HCT116 (cell line): ENCODE results near the gene NSMCE3. TPM values are rescaled to one million over a fixed set of nuclear protein-coding genes. Genes with fewer than 3 reads are reported as not detected.

Experiments
- ATAC-seq: fragments of 200-7000 bp; cut with Tn5 transposase; 2 replicates; pipeline ENCODE4 v1.9.1; 2020; ENCODE audit warnings: mild to moderate bottlenecking, moderate library complexity
- BruUV-seq: library from RNA; stranded (reverse); fragments of 400-500 nt; replicated peaks from 2 replicates; lab custom pipeline; 2021; lab: Mats Ljungman, UMichigan
- CTCF ChIA-PET: fragments of 300-600 bp; sonication (Branson Sonifier 250); formaldehyde crosslinking; loops from one replicate; lab custom pipeline; 2021; ENCODE audit warnings: antibody characterized with exemption; lab: Charles Lee
- POLR2A ChIA-PET: fragments of 300-600, 350-600 bp; sonication (Branson Sonifier 250); formaldehyde crosslinking; loops from one replicate; lab custom pipeline; 2021; ENCODE audit warnings: antibody characterized with exemption; lab: Charles Lee
- RAD21 ChIA-PET, 2 experiments: fragments of 300-600 bp; sonication (Branson Sonifier 250); formaldehyde crosslinking; loops; one replicate each; lab custom pipeline; 2023; ENCODE audit warnings: low total read pairs in 2 of 2; ENCODE audit not compliant: uncharacterized antibody in 2 of 2, unreplicated experiment in 2 of 2, low non-redundant PET in 1 of 2; lab: Charles Lee
- DNase-seq: peaks from one replicate; pipeline ENCODE4 v3.0.0-alpha.2; 2010; ENCODE audit warnings: low read depth, low spot score
- H2AFZ ChIP-seq: fragments of 200-600 bp; shearing (Covaris generic), sonication (generic); 2 replicates; pipeline ENCODE4 v1.6.1; 2017; ENCODE audit warnings: low read depth, mixed run types, mixed read lengths, antibody characterized with exemption, low read length; ENCODE audit not compliant: poor library complexity, severe bottlenecking
- H3K27ac ChIP-seq: 2 replicates; pipeline ENCODE4 v1.5.1; 2012; ENCODE audit warnings: low read depth, low read length
- H3K27me3 ChIP-seq: fragments of 200-600 bp; sonication (generic); 2 replicates; pipeline ENCODE4 v1.6.1; 2016; ENCODE audit warnings: mixed run types, low read length, mixed read lengths; ENCODE audit not compliant: insufficient read depth
- H3K36me3 ChIP-seq, 2 experiments: fragments of 200-500 bp in 1 of 2; fragments of 200-600 bp in 1 of 2; sonication (Bioruptor generic) in 1 of 2; sonication (generic) in 1 of 2; 2 replicates each; pipeline versions ENCODE4 v1.5.1 to v1.6.1; 2014 to 2016; ENCODE audit warnings: low read length in 2 of 2, inconsistent platforms in 1 of 2, mixed read lengths in 1 of 2, mixed run types in 1 of 2; ENCODE audit not compliant: insufficient read depth in 2 of 2, control insufficient read depth in 1 of 2
- H3K4me1 ChIP-seq, 2 experiments: fragments of 200-600 bp in 1 of 2; sonication (generic) in 1 of 2; 2 replicates each; pipeline versions ENCODE4 v1.5.1 to v1.6.1; 2012 to 2017; ENCODE audit warnings: low read length in 2 of 2, inconsistent platforms in 1 of 2, mild to moderate bottlenecking in 1 of 2, mixed read lengths in 1 of 2, mixed run types in 1 of 2, moderate library complexity in 1 of 2; ENCODE audit not compliant: insufficient read depth in 2 of 2, control insufficient read depth in 1 of 2
- H3K4me2 ChIP-seq: fragments of 200-600 bp; sonication (generic); 2 replicates; pipeline ENCODE4 v1.6.1; 2017; ENCODE audit warnings: mixed run types, low read length, mixed read lengths
- H3K4me3 ChIP-seq, 2 experiments: fragments of 200-600 bp in 1 of 2; sonication (generic) in 1 of 2; replicated peaks in 1 of 2; 2 replicates each; pipeline ENCODE4 v1.5.1; 2011 to 2016; ENCODE audit warnings: low read length in 2 of 2, control low read depth in 1 of 2, low read depth in 1 of 2, mild to moderate bottlenecking in 1 of 2, mixed read lengths in 1 of 2, mixed run types in 1 of 2
- H3K79me2 ChIP-seq: fragments of 200-600 bp; sonication (generic); 2 replicates; pipeline ENCODE4 v1.6.1; 2017; ENCODE audit warnings: mild to moderate bottlenecking, mixed run types, low read length, moderate library complexity, mixed read lengths; ENCODE audit not compliant: insufficient read depth
- H3K9ac ChIP-seq: fragments of 200-600 bp; sonication (generic); 2 replicates; pipeline ENCODE4 v1.6.1; 2016; ENCODE audit warnings: low read length, mixed read lengths
- H3K9me2 ChIP-seq: fragments of 200-600 bp; sonication (generic), shearing (Covaris generic); 2 replicates; pipeline ENCODE4 v1.6.1; 2017; ENCODE audit warnings: mixed run types, mild to moderate bottlenecking, moderate library complexity; ENCODE audit not compliant: insufficient read depth
- H3K9me3 ChIP-seq, 2 experiments: fragments of 200-500 bp in 1 of 2; fragments of 200-600 bp in 1 of 2; sonication (Bioruptor generic) in 1 of 2; sonication (generic) in 1 of 2; 2 replicates each; pipeline ENCODE4 v1.6.1; 2014 to 2017; ENCODE audit warnings: low read length in 2 of 2, mixed read lengths in 2 of 2, inconsistent platforms in 1 of 2, low read depth in 1 of 2, mild to moderate bottlenecking in 1 of 2, mixed run types in 1 of 2, moderate library complexity in 1 of 2; ENCODE audit not compliant: control insufficient read depth in 1 of 2, insufficient read depth in 1 of 2
- H4K20me1 ChIP-seq: fragments of 200-600 bp; sonication (generic), shearing (Covaris generic); 2 replicates; pipeline ENCODE4 v1.6.1; 2017; ENCODE audit warnings: mixed run types, mild to moderate bottlenecking, moderate library complexity; ENCODE audit not compliant: insufficient read depth
- CBX3 ChIP-seq: IDR thresholded peaks from 2 replicates; pipeline ENCODE4 v1.6.1; 2012; ENCODE audit warnings: low read depth
- CTCF ChIP-seq, 3 experiments: fragments of 200-600 bp in 1 of 3; sonication (generic) in 1 of 3; IDR thresholded peaks in 2 of 3; conservative IDR thresholded peaks in 1 of 3; 2 replicates each; pipeline ENCODE4 v1.5.1; 2012 to 2017; ENCODE audit warnings: low read depth in 2 of 3, low read length in 2 of 3, antibody characterized with exemption in 1 of 3, borderline replicate concordance in 1 of 3, control low read depth in 1 of 3, mild to moderate bottlenecking in 1 of 3, mixed read lengths in 1 of 3, mixed run types in 1 of 3, moderate library complexity in 1 of 3; ENCODE audit not compliant: insufficient read depth in 1 of 3
- ELF1 ChIP-seq: IDR thresholded peaks from 2 replicates; pipeline ENCODE4 v1.6.1; 2012; ENCODE audit warnings: low read depth, borderline replicate concordance
- EZH2 ChIP-seq: fragments of 200-600 bp; sonication (generic); IDR thresholded peaks from 2 replicates; pipeline ENCODE4 v1.6.1; 2017; ENCODE audit warnings: antibody characterized with exemption, mixed run types
- EZH2phosphoT487 ChIP-seq: fragments of 200-600 bp; IDR thresholded peaks from 2 replicates; pipeline ENCODE4 v1.6.1; 2018; ENCODE audit warnings: antibody characterized with exemption, borderline replicate concordance
- POLR2AphosphoS5 ChIP-seq: IDR thresholded peaks from 2 replicates; pipeline ENCODE4 v1.6.1; 2011; ENCODE audit warnings: mild to moderate bottlenecking, low read depth, low read length, moderate library complexity
- SIN3A ChIP-seq: IDR thresholded peaks from 2 replicates; pipeline ENCODE4 v1.6.1; 2012; ENCODE audit warnings: low read depth
- SRF ChIP-seq: IDR thresholded peaks from 2 replicates; pipeline ENCODE4 v1.6.1; 2012; ENCODE audit warnings: low read depth
- TCF7L2 ChIP-seq: IDR thresholded peaks from 2 replicates; pipeline ENCODE4 v1.7.0; 2011; ENCODE audit warnings: borderline replicate concordance, inconsistent platforms; ENCODE audit not compliant: insufficient read depth, insufficient read length; ENCODE audit errors: extremely low read depth
- YY1 ChIP-seq: IDR thresholded peaks from 2 replicates; pipeline ENCODE4 v1.6.1; 2011; ENCODE audit warnings: low read length, low read depth, moderate library complexity, mild to moderate bottlenecking; ENCODE audit not compliant: insufficient replicate concordance; ENCODE audit errors: extremely low read depth
- ZBTB33 ChIP-seq: IDR thresholded peaks from 2 replicates; pipeline ENCODE4 v1.6.1; 2011; ENCODE audit warnings: mild to moderate bottlenecking, low read length, moderate library complexity; ENCODE audit not compliant: insufficient replicate concordance; ENCODE audit errors: extremely low read depth
- intact Hi-C: fragments of 100-400 bp; cut with micrococcal nuclease; formaldehyde crosslinking; loops from 2 replicates; pipeline ENCODE4 v1.10.0; 2022
- total RNA-seq: library from RNA; stranded (reverse); gene quantifications from one replicate; pipeline ENCODE4 v1.2.1, GENCODE V29; 2021; ENCODE audit not compliant: unreplicated experiment
- TF ChIP-seq, protein P1 (sequence below): IDR thresholded peaks from 2 replicates; pipeline ENCODE4 v1.6.1; 2012; ENCODE audit warnings: low read depth

Gene NSMCE3
- total RNA-seq, 1 experiment from 2014 or later: 5.7 TPM

- intact Hi-C loops: no loop called here
- Histone ChIP-seq H3K4me3 (no peak overlapping the region), H3K4me2 (no peak overlapping the region), H3K9me3 (no peaks in the 10 kb centered on the region), H3K36me3 (no peaks in the 10 kb centered on the region), H2AFZ (no peak overlapping the region), H3K27me3 (peaks cover 14% of the 10 kb centered on the region), H3K9me2 (no peaks in the 10 kb centered on the region), H3K9ac (no peak overlapping the region), H3K27ac (no peak overlapping the region), H4K20me1 (no peaks in the 10 kb centered on the region), H3K4me1 (no peaks in the 10 kb centered on the region), H3K79me2 (no peaks in the 10 kb centered on the region)
- TF ChIP-seq SIN3A (no peak), ZBTB33 (no peak), CBX3 (no peak), EZH2 (no peak), YY1 (no peak), CTCF (IDR thresholded peaks at IDR 0.05 in 2 of 3, conservative IDR thresholded peaks at IDR 0.05 in 1 of 3; ENCODE audit: borderline replicate concordance in 1 of 3, insufficient read depth in 1 of 3, low read depth in 2 of 3, low read length in 2 of 3) (no peak), TCF7L2 (no peak), POLR2AphosphoS5 (no peak), SRF (no peak), EZH2phosphoT487 (no peak), ELF1 (no peak)
- TF ChIP-seq, protein P1, sequence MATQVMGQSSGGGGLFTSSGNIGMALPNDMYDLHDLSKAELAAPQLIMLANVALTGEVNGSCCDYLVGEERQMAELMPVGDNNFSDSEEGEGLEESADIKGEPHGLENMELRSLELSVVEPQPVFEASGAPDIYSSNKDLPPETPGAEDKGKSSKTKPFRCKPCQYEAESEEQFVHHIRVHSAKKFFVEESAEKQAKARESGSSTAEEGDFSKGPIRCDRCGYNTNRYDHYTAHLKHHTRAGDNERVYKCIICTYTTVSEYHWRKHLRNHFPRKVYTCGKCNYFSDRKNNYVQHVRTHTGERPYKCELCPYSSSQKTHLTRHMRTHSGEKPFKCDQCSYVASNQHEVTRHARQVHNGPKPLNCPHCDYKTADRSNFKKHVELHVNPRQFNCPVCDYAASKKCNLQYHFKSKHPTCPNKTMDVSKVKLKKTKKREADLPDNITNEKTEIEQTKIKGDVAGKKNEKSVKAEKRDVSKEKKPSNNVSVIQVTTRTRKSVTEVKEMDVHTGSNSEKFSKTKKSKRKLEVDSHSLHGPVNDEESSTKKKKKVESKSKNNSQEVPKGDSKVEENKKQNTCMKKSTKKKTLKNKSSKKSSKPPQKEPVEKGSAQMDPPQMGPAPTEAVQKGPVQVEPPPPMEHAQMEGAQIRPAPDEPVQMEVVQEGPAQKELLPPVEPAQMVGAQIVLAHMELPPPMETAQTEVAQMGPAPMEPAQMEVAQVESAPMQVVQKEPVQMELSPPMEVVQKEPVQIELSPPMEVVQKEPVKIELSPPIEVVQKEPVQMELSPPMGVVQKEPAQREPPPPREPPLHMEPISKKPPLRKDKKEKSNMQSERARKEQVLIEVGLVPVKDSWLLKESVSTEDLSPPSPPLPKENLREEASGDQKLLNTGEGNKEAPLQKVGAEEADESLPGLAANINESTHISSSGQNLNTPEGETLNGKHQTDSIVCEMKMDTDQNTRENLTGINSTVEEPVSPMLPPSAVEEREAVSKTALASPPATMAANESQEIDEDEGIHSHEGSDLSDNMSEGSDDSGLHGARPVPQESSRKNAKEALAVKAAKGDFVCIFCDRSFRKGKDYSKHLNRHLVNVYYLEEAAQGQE: no peak
- POLR2A ChIA-PET: no interaction called here
- CTCF ChIA-PET: no interaction called here
- no peak for DNase-seq
- BruUV-seq: no TSS peak
- no peak for ATAC-seq
- RAD21 ChIA-PET: no interaction called here
These were observed 25.5 kb downstream of the NSMCE3 start for GRCh38 chr15:29244123-29244522.
